Stimulated activated CD4-positive, alpha-beta T cell treated with anti-CD3 and anti-CD28 coated beads, Interleukin-1b, Interleukin-23, amount 100 ng/mL, for 24 hours (primary cell): ENCODE measurements around the gene GGACT.
"Not testable (repeated sequence)": the region's sequence is repeated elsewhere in the genome, so short reads cannot be mapped to it uniquely, and the experiment has no call there.

ENCODE experiments used
- DNase-seq, 4 experiments: peaks; one replicate each; pipeline ENCODE4 v3.0.0-alpha.2; 2020; ENCODE audit warnings: low read depth in 4 of 4, low spot score in 1 of 4

The GGACT gene

GRCh38 chr13:100588331-100589177 is at the start of gene GGACT:
TSS of gene GGACT (minus strand) at chr13:100588789. CDS start at chr13:100532591, 56,198 bp downstream.
- peak; percentile 63 to 81 (median 74) for DNase-seq

- no peak for DNase-seq
These were observed 49.2 kb upstream of the GGACT start for GRCh38 chr13:100637796-100638195.

- DNase-seq: no peak
These were observed 48.8 kb upstream of the GGACT start for GRCh38 chr13:100637380-100637779.

- DNase-seq: no peak
These were observed 47.9 kb upstream of the GGACT start for GRCh38 chr13:100636441-100636840.

GRCh38 chr13:100636004-100636403 is 47.4 kb upstream of the GGACT start:
- DNase-seq: no peak

GRCh38 chr13:100634696-100635095 is 46.1 kb upstream of the GGACT start:
- DNase-seq: no peak

- DNase-seq: no peak
These were observed 44.9 kb upstream of the GGACT start for GRCh38 chr13:100633461-100633860.

GRCh38 chr13:100630555-100630954 is 42.0 kb upstream of the GGACT start:
- DNase-seq: no peak

- DNase-seq: no peak
These were observed 38.5 kb upstream of the GGACT start for GRCh38 chr13:100627120-100627519.

- DNase-seq: no peak
These were observed 36.9 kb upstream of the GGACT start for GRCh38 chr13:100625447-100625846.

- no peak for DNase-seq
These were observed 32.2 kb upstream of the GGACT start for GRCh38 chr13:100620792-100621191.

- DNase-seq: no peak
These were observed 31.4 kb upstream of the GGACT start for GRCh38 chr13:100619940-100620339.

- DNase-seq: not testable (repeated sequence)
These were observed 30.3 kb upstream of the GGACT start for GRCh38 chr13:100618897-100619296.

GRCh38 chr13:100613031-100613430 is 24.4 kb upstream of the GGACT start:
- no peak for DNase-seq

- DNase-seq: no peak
These were observed 23.3 kb upstream of the GGACT start for GRCh38 chr13:100611678-100612492.

GRCh38 chr13:100610391-100611347 is 22.1 kb upstream of the GGACT start:
- DNase-seq: no peak

- DNase-seq: no peak
These were observed 20.3 kb upstream of the GGACT start for GRCh38 chr13:100608906-100609305.

GRCh38 chr13:100608489-100608888 is 19.9 kb upstream of the GGACT start:
- no peak for DNase-seq

GRCh38 chr13:100604918-100605710 is 16.5 kb upstream of the GGACT start:
- DNase-seq: no peak

- no peak for DNase-seq
These were observed 14.0 kb upstream of the GGACT start for GRCh38 chr13:100602493-100603111.
